Osteoblast (primary cell): ENCODE results near the gene COL18A1. TPM values are rescaled to one million over a fixed set of nuclear protein-coding genes. Genes with fewer than 3 reads are reported as not detected.

Source experiments
- DNase-seq: peaks from one replicate; pipeline ENCODE4 v3.0.0; 2011; ENCODE audit warnings: low spot score, mixed read lengths; ENCODE audit not compliant: insufficient read length; ENCODE audit errors: missing footprints
- H2AFZ ChIP-seq: 2 replicates; pipeline ENCODE4 v1.6.0; 2011; ENCODE audit warnings: mild to moderate bottlenecking, low read length
- H3K27ac ChIP-seq: 2 replicates; pipeline ENCODE4 v1.5.1; 2011; ENCODE audit warnings: mild to moderate bottlenecking, low read depth, low read length, moderate library complexity
- H3K27me3 ChIP-seq: 2 replicates; pipeline ENCODE4 v1.6.0; 2012; ENCODE audit warnings: mild to moderate bottlenecking, control low read depth, inconsistent platforms, low read length, moderate library complexity; ENCODE audit not compliant: insufficient read depth
- H3K36me3 ChIP-seq: 2 replicates; pipeline ENCODE4 v1.5.1; 2011; ENCODE audit warnings: mild to moderate bottlenecking, low read length, control low read depth, moderate library complexity; ENCODE audit not compliant: insufficient read depth
- H3K4me1 ChIP-seq: 2 replicates; pipeline ENCODE4 v1.5.1; 2011; ENCODE audit warnings: mild to moderate bottlenecking, low read length, control low read depth, moderate library complexity; ENCODE audit not compliant: insufficient read depth
- H3K4me2 ChIP-seq: 2 replicates; pipeline ENCODE4 v1.6.0; 2011; ENCODE audit warnings: mild to moderate bottlenecking, low read length; ENCODE audit not compliant: insufficient read depth
- H3K4me3 ChIP-seq: fragments of 200-600 bp; sonication (generic); 3 replicates; pipeline ENCODE4 v1.5.1; 2012; ENCODE audit warnings: mild to moderate bottlenecking, low read length, inconsistent platforms; ENCODE audit not compliant: insufficient read depth
- H3K79me2 ChIP-seq: 2 replicates; pipeline ENCODE4 v1.6.0; 2012; ENCODE audit warnings: mild to moderate bottlenecking, low read length, control low read depth, inconsistent platforms; ENCODE audit not compliant: insufficient read depth
- H3K9me3 ChIP-seq: 2 replicates; pipeline ENCODE4 v1.5.1; 2011; ENCODE audit warnings: low read depth, low read length, control low read depth
- H4K20me1 ChIP-seq: 2 replicates; pipeline ENCODE4 v1.6.0; 2012; ENCODE audit warnings: mild to moderate bottlenecking, low read length, control low read depth; ENCODE audit not compliant: insufficient read depth
- total RNA-seq: library from RNA; depleted of rRNA; stranded (reverse); fragments of >200 nt; gene quantifications from 2 replicates; pipeline ENCODE4 v1.2.3, GENCODE V29; 2012
- TF ChIP-seq, protein P1 (sequence below): IDR thresholded peaks from 2 replicates; pipeline ENCODE4 v1.5.1; 2011; ENCODE audit warnings: mild to moderate bottlenecking, low read depth, low read length, moderate library complexity; ENCODE audit errors: extremely low read depth

The COL18A1 gene
- total RNA-seq, 1 donor, result 8.3 TPM

GRCh38 chr21:45549626-45550463 lies 144.9 kb downstream of the COL18A1 start:
- Histone ChIP-seq H4K20me1 (no peaks in the 10 kb centered on the region), H3K27me3 (no peaks in the 10 kb centered on the region), H3K4me3 (no peak overlapping the region), H3K4me1 (no peaks in the 10 kb centered on the region), H3K27ac (no peak overlapping the region), H3K9me3 (no peaks in the 10 kb centered on the region), H3K79me2 (no peaks in the 10 kb centered on the region), H3K4me2 (no peak overlapping the region), H2AFZ (no peak overlapping the region), H3K36me3 (no peaks in the 10 kb centered on the region)
- peak; percentile 87 for DNase-seq
- TF ChIP-seq, protein P1, sequence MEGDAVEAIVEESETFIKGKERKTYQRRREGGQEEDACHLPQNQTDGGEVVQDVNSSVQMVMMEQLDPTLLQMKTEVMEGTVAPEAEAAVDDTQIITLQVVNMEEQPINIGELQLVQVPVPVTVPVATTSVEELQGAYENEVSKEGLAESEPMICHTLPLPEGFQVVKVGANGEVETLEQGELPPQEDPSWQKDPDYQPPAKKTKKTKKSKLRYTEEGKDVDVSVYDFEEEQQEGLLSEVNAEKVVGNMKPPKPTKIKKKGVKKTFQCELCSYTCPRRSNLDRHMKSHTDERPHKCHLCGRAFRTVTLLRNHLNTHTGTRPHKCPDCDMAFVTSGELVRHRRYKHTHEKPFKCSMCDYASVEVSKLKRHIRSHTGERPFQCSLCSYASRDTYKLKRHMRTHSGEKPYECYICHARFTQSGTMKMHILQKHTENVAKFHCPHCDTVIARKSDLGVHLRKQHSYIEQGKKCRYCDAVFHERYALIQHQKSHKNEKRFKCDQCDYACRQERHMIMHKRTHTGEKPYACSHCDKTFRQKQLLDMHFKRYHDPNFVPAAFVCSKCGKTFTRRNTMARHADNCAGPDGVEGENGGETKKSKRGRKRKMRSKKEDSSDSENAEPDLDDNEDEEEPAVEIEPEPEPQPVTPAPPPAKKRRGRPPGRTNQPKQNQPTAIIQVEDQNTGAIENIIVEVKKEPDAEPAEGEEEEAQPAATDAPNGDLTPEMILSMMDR, result no peak

GRCh38 chr21:45550522-45551210 lies 145.7 kb downstream of the COL18A1 start:
- TF ChIP-seq, protein P1, result no peak
- Histone ChIP-seq H3K79me2 (no peaks in the 10 kb centered on the region), H3K27me3 (no peaks in the 10 kb centered on the region), H3K9me3 (no peaks in the 10 kb centered on the region), H3K27ac (no peak overlapping the region), H3K4me1 (peaks cover under 1% of the 10 kb centered on the region), H3K4me2 (no peak overlapping the region), H3K36me3 (no peaks in the 10 kb centered on the region), H4K20me1 (no peaks in the 10 kb centered on the region), H2AFZ (no peak overlapping the region), H3K4me3 (no peak overlapping the region)
- DNase-seq, result peak; percentile 83

DNA sequence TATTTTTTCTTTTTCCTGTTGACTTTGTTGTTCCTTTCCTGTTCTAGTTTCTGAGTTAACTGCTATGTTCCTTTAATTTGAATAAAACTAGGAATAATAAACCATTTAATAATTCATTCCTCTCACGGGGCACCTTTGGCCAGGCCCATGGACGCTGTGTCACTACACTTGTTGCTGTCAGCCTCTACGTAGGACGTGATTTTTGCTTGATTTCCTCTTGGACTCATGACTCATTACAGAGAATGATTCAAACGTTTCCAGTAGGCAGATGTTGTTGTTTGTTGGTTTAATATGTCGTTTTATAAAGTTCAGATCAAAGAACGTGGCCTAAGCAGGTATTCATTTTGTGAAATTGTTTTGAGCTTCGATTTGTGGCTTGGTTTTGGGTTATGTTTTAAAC lies 146.4 kb downstream of the COL18A1 start:
- Histone ChIP-seq H3K4me2 (no peak overlapping the region), H3K27me3 (no peaks in the 10 kb centered on the region), H3K9me3 (no peaks in the 10 kb centered on the region), H3K79me2 (no peaks in the 10 kb centered on the region), H3K4me3 (no peak overlapping the region), H4K20me1 (no peaks in the 10 kb centered on the region), H3K4me1 (peaks cover 3% of the 10 kb centered on the region), H3K36me3 (no peaks in the 10 kb centered on the region), H2AFZ (no peak overlapping the region), H3K27ac (no peak overlapping the region)
- DNase-seq, result peak; percentile 95
- TF ChIP-seq, protein P1, result no peak
